NCI-H1417 treated with DMSO at 0.1 percent for 48 hours (cell line): Measurements from ENCODE around the gene ZNF888.
"Not testable (repeated sequence)": the region's sequence is repeated elsewhere in the genome, so short reads cannot be mapped to it uniquely, and the experiment has no call there.

ENCODE experiments used
- DNase-seq: peaks from one replicate; lab custom pipeline; 2025; lab: John Stamatoyannopoulos, UW

The ZNF888 gene

DNA sequence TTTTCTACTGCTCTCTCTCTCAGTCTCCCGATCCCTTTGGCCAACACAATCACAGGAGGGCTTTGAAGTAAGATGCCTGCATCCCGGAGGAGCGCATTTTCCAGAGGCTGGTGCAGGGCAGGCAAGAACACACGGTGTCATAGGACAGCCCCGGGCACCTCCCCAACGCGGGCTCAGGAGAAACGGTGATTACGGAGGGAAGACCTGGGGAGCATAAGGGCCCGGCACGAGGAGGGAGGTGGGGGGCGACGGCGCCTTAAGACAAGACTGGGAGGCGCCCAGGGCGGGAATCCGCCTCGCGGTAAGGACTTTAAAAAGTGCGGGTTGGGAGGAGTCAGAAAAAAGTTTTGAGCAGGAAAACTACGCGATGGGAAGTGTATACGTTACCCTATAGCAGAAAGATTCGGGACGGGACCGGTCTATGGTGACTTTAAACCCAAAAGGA is 18.7 kb upstream of the ZNF888 start:
- no peak for DNase-seq

- DNase-seq, result not testable (repeated sequence)
Observed at GRCh38 chr19:52941523-52941922, 18.3 kb upstream of the ZNF888 start.

- not testable (repeated sequence) for DNase-seq
Observed at GRCh38 chr19:52940905-52941304, 17.7 kb upstream of the ZNF888 start.

DNA sequence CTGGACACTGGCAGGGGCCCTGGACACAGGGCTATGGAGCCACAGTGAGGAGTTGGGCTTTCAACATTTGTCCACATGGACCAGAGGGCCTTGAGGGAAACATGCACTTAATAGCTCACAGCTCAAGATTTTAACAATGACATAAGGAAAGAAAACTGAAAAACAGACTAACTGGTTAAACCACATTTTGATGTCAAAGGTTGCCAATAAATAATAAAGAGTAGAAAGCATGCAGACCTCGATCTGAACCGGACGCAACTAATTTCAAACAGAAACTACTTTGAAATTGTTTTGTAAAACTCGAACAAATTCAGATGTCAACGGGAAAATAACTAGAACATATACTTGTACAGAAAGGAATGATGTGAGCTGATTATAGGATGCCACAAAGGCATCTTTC is 15.5 kb upstream of the ZNF888 start:
- no peak for DNase-seq

GRCh38 chr19:52936954-52937325 is 13.7 kb upstream of the ZNF888 start:
- DNase-seq, result no peak

GRCh38 chr19:52936151-52936953 is 13.1 kb upstream of the ZNF888 start:
- DNase-seq, result no peak

- DNase-seq, result no peak
Observed at GRCh38 chr19:52935434-52935833, 12.2 kb upstream of the ZNF888 start.

- not testable (repeated sequence) for DNase-seq
Observed at GRCh38 chr19:52924641-52925040, 1.4 kb upstream of the ZNF888 start.

DNA sequence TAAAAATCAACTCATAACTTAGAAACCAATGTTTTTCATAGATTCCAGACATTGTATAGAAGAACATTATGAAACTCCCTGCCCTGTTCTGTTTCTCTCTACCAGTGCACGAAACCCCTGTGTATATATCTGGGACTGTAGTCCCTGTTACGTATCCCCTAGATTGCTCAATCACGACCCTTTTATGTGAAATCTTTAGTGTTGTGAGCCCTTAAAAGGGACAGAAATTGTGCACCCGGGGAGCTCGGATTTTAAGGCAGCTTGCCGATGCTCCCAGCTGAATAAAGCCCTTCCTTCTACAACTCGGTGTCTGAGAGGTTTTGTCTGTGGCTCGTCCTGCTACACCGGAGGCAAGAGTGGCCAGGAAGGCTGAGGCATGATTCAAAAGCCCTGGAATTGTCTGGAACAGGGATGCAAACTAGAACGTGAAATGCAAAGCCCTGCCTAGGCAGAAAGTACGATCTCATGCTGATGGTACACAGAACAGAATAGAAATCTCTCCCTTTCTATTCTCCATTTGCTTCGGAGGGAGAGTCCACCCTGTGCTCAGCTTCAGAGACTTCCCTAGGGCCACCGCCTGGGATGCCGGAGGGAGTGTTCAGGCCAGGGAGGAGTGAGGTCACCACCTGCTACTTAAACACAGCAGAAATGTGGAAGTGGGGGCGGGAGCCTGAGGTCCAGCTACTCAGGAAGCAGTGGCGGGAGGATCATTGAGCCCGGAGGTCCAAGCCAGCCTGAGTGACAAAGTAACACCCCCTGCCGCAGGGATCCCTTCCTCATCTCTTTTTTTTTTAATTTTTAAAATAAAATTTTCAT is 758 bp upstream of the ZNF888 start:
- DNase-seq, result no peak

GRCh38 chr19:52917531-52917930 is 5.7 kb downstream of the ZNF888 start:
- DNase-seq, result no peak

- no peak for DNase-seq
Observed at GRCh38 chr19:52910648-52911047, 12.6 kb downstream of the ZNF888 start.

GRCh38 chr19:52904052-52904780 is 19.0 kb downstream of the ZNF888 start:
- not testable (repeated sequence) for DNase-seq

DNA sequence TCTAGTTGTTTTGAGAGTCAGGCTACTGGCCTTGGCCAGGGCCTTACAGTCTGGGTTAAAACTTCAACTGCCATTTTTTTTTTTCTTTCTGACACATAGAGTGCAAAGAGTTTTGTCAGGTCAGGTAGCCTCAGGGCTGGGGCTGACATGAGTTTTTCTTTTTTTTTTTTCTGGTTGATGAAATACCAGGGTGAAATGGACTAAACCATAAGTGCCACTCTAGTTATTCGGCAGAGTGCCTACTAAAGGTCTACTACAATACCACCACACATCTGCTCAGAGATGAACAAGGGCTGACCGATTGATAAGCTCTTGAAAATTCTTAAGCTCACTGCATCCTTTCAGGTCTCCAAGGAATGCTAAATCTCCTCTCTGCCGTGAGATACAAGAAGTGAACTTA is 21.4 kb downstream of the ZNF888 start:
- DNase-seq, result no peak

DNA sequence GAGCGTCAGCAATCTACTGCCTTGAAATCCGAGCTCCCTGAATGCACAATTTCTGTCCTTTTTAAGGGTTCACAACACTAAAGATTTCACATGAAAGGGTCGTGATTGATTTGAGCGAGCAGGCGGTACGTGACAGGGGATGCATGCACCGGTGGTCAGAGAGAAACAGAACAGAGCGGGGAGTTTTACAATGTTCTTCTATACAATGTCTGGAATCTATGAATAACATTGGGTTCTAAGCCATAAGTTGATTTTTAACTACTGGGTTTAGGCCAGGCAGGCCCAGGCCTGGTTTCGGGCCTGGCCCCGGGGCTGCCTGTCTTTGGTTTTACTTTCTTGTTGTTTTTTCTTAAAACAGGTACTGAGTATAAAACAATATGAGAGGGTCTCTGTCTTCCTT is 24.6 kb downstream of the ZNF888 start:
- DNase-seq, result not testable (repeated sequence)

GRCh38 chr19:52898101-52898500 is 25.1 kb downstream of the ZNF888 start:
- no peak for DNase-seq

- peak; percentile 29 for DNase-seq
Observed at GRCh38 chr19:52897138-52897935, 25.9 kb downstream of the ZNF888 start, which contains the start of gene ZNF320. TSS of gene ZNF320 (minus strand) at chr19:52897635. CDS start at chr19:52890255, 7,380 bp downstream.

GRCh38 chr19:52896431-52897137 is 26.6 kb downstream of the ZNF888 start:
- DNase-seq, result no peak

DNA sequence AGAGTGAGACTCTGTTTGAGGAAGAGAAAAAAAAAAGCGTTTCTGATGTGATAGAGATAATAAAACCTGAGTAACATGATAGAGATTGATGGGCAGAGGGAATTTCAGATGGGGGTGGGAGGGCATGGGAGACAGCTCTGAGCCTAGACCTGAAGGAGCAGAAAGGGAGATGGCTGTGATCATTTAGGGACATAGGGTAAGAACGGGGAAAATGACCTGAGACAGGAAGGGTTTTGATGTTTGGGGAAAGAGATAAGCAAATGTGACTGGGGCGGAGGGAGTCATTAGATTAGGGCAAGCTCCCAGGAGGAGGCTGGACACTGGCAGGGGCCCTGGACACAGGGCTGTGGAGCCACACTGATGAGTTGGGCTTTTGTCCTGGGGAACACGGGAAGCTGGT is 31.9 kb downstream of the ZNF888 start:
- no peak for DNase-seq

DNA sequence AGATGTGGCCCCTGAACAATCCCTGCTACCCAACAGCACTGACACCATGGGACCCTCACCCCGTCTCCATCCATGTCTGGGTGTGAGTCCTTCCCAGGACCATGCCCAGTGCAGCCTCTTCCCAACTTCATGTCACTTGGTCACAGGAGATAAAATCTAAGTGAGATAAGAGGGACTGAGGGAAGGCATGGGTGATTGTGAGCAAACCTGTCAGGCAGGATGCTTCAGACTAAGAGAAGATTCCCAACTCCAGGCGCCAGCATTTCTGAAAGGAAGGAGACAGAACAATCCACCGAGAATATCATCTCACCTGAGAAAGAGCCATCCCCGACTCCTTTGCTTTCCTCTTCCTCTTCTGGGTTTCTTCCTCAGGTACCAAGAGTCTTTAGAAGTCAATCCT is 33.3 kb downstream of the ZNF888 start:
- no peak for DNase-seq

- no peak for DNase-seq
Observed at GRCh38 chr19:52889076-52889475, 34.2 kb downstream of the ZNF888 start.

GRCh38 chr19:52880895-52881389 is 42.3 kb downstream of the ZNF888 start:
- no peak for DNase-seq
